GM12878 (cell line): Measurements from ENCODE around the gene GCNT3. TPM values are rescaled to one million over a fixed set of nuclear protein-coding genes. Genes with fewer than 3 reads are reported as not detected.

Source experiments
- ATAC-seq: fragments of 200-7000 bp; cut with Tn5 transposase; 3 replicates; pipeline ENCODE4 v1.9.1; 2020; ENCODE audit warnings: mild to moderate bottlenecking, moderate library complexity
- BruUV-seq: library from RNA; stranded (reverse); fragments of 400-500 nt; replicated peaks from 2 replicates; lab custom pipeline; 2021; lab: Mats Ljungman, UMichigan
- CTCF ChIA-PET: fragments of 300-600 bp; sonication (Branson Sonifier 250); formaldehyde crosslinking; extraction: SDS; loops from one replicate; lab custom pipeline; 2021; ENCODE audit warnings: inconsistent platforms; lab: Yijun Ruan, JAX
- POLR2A ChIA-PET: fragments of 350-600 bp; formaldehyde crosslinking; extraction: SDS; loops from one replicate; lab custom pipeline; 2021; ENCODE audit warnings: inconsistent platforms; lab: Charles Lee
- RAD21 ChIA-PET: fragments of 300-600 bp; sonication (Branson Sonifier 250); formaldehyde crosslinking; loops from one replicate; lab custom pipeline; 2023; ENCODE audit warnings: antibody characterized with exemption; ENCODE audit not compliant: unreplicated experiment; lab: Charles Lee
- SMC1A ChIA-PET: fragments of 300-600 bp; sonication (Branson Sonifier 250); formaldehyde crosslinking; loops from one replicate; lab custom pipeline; 2023; ENCODE audit not compliant: unreplicated experiment, uncharacterized antibody; lab: Charles Lee
- DNase-seq: peaks from one replicate; pipeline ENCODE4 v3.0.0-alpha.2; 2011; ENCODE audit warnings: low read depth, low spot score
- FAIRE-seq: peaks from 3 replicates; lab custom pipeline; 2011; peaks lifted over from hg19 to GRCh38; lab: Jason Lieb, UNC
- H2AFZ ChIP-seq: 2 replicates; pipeline ENCODE4 v1.6.0; 2011; ENCODE audit warnings: low read depth, low read length, control low read depth; ENCODE audit not compliant: control insufficient read depth
- H3K27ac ChIP-seq: 2 replicates; pipeline ENCODE4 v1.5.1; 2011; ENCODE audit warnings: control low read depth; ENCODE audit not compliant: control insufficient read depth, insufficient read depth
- H3K27me3 ChIP-seq, 2 experiments: replicated peaks in 1 of 2; 2 replicates each; pipeline versions ENCODE4 v1.6.0 to v1.6.1; 2011; ENCODE audit warnings: low read length in 1 of 2; ENCODE audit not compliant: control insufficient read depth in 2 of 2, insufficient read depth in 2 of 2
- H3K36me3 ChIP-seq, 2 experiments: 2 replicates each; pipeline ENCODE4 v1.5.1; 2011; ENCODE audit warnings: low read length in 1 of 2; ENCODE audit not compliant: control insufficient read depth in 2 of 2, insufficient read depth in 2 of 2
- H3K4me1 ChIP-seq: 2 replicates; pipeline ENCODE4 v1.6.1; 2011; ENCODE audit warnings: mild to moderate bottlenecking, low read length, moderate library complexity, mixed read lengths; ENCODE audit not compliant: control insufficient read depth, insufficient read depth
- H3K4me2 ChIP-seq: 2 replicates; pipeline ENCODE4 v1.6.0; 2011; ENCODE audit warnings: control low read depth; ENCODE audit not compliant: control insufficient read depth, insufficient read depth
- H3K4me3 ChIP-seq: fragments of 200-600 bp; sonication (generic); 2 replicates; pipeline ENCODE4 v1.5.1; 2016
- H3K79me2 ChIP-seq: 2 replicates; pipeline ENCODE4 v1.6.0; 2011; ENCODE audit warnings: low read length; ENCODE audit not compliant: control insufficient read depth, insufficient read depth
- H3K9ac ChIP-seq: 2 replicates; pipeline ENCODE4 v1.8.0; 2011; ENCODE audit warnings: low read length, control low read depth, mixed read lengths; ENCODE audit not compliant: control insufficient read depth, insufficient read depth
- H3K9me3 ChIP-seq: replicated peaks from 3 replicates; pipeline ENCODE4 v1.5.1; 2011; ENCODE audit warnings: mild to moderate bottlenecking, low read length; ENCODE audit not compliant: control insufficient read depth, insufficient read depth
- H4K20me1 ChIP-seq: 2 replicates; pipeline ENCODE4 v1.6.0; 2011; ENCODE audit not compliant: control insufficient read depth, insufficient read depth
- ATF3 ChIP-seq: IDR thresholded peaks from 2 replicates; pipeline ENCODE4 v1.6.1; 2011; ENCODE audit warnings: low read depth, mild to moderate bottlenecking, low read length, moderate library complexity, borderline replicate concordance; ENCODE audit errors: extremely low read depth
- BCLAF1 ChIP-seq: fragments of 450-650 bp; IDR thresholded peaks from 2 replicates; pipeline ENCODE4 v1.6.1; 2017; ENCODE audit warnings: antibody characterized with exemption, mild to moderate bottlenecking, moderate library complexity
- BMI1 ChIP-seq: fragments of 450-650 bp; IDR thresholded peaks from 2 replicates; pipeline ENCODE4 v1.6.1; 2016; ENCODE audit warnings: mild to moderate bottlenecking, moderate library complexity, borderline replicate concordance
- CBX3 ChIP-seq: fragments of 200-600 bp; sonication (generic); IDR thresholded peaks from 2 replicates; pipeline ENCODE4 v1.6.1; 2016; ENCODE audit warnings: low read depth, borderline replicate concordance
- CBX5 ChIP-seq: sonication (generic); IDR thresholded peaks from 2 replicates; pipeline ENCODE4 v1.6.1; 2016; ENCODE audit warnings: low read depth, moderate library complexity, mild to moderate bottlenecking, inconsistent platforms
- FOS ChIP-seq: IDR thresholded peaks from 3 replicates; pipeline ENCODE4 v1.6.1; 2011; ENCODE audit warnings: borderline replicate concordance; ENCODE audit not compliant: insufficient read length; ENCODE audit errors: extremely low read depth
- HSF1 ChIP-seq: fragments of 150-350 bp; IDR thresholded peaks from 2 replicates; pipeline ENCODE4 v1.6.1; 2014; ENCODE audit warnings: mild to moderate bottlenecking, low read depth, low read length
- IKZF1 ChIP-seq: fragments of 450-650 bp; conservative IDR thresholded peaks from 2 replicates; pipeline ENCODE4 v1.6.1; 2017; ENCODE audit warnings: antibody characterized with exemption, mild to moderate bottlenecking
- MXI1 ChIP-seq: fragments of 150-350 bp; IDR thresholded peaks from 2 replicates; pipeline ENCODE4 v1.6.1; 2011; ENCODE audit warnings: low read depth, mild to moderate bottlenecking, inconsistent platforms, low read length, improper control_type of control experiment
- NBN ChIP-seq: fragments of 450-650 bp; IDR thresholded peaks from 2 replicates; pipeline ENCODE4 v1.6.1; 2016
- NFIC ChIP-seq: IDR thresholded peaks from 2 replicates; pipeline ENCODE4 v1.6.1; 2012; ENCODE audit warnings: low read depth, mild to moderate bottlenecking, inconsistent platforms, low read length, moderate library complexity
- NR2F1 ChIP-seq: fragments of 450-650 bp; conservative IDR thresholded peaks from 2 replicates; pipeline ENCODE4 v1.6.1; 2017; ENCODE audit warnings: mild to moderate bottlenecking
- RELB ChIP-seq: fragments of 450-650 bp; IDR thresholded peaks from 2 replicates; pipeline ENCODE4 v1.6.1; 2017; ENCODE audit warnings: low read depth, mild to moderate bottlenecking, moderate library complexity
- SUZ12 ChIP-seq: fragments of 200-600 bp; sonication (generic); IDR thresholded peaks from one replicate; pipeline ENCODE4 v1.6.1; 2018; ENCODE audit warnings: antibody characterized with exemption, mild to moderate bottlenecking; ENCODE audit not compliant: unreplicated experiment
- YY1 ChIP-seq: IDR thresholded peaks from 2 replicates; pipeline ENCODE4 v1.6.1; 2011; ENCODE audit warnings: low read depth, mild to moderate bottlenecking, low read length
- ZNF207 ChIP-seq: fragments of 450-650 bp; IDR thresholded peaks from 2 replicates; pipeline ENCODE4 v1.6.1; 2014; ENCODE audit warnings: antibody characterized with exemption, mild to moderate bottlenecking, borderline replicate concordance
- WGBS: methylation state at CpG from one replicate; pipeline ENCODE4 v1.1.6; 2016; ENCODE audit warnings: low lambda C conversion rate; ENCODE audit not compliant: insufficient replicate concordance, insufficient coverage; ENCODE audit errors: missing lambda C conversion rate; 5-methylcytosine and 5-hydroxymethylcytosine counted together
- in situ Hi-C: fragments of 300-500 bp; cut with MboI; formaldehyde crosslinking; loops from 9 replicates; pipeline ENCODE4 v1.14.3; 2018; ENCODE audit warnings: mixed read lengths
- intact Hi-C: fragments of 100-400 bp; cut with micrococcal nuclease; formaldehyde crosslinking; loops from one replicate; pipeline ENCODE4 v1.14.2; 2022; ENCODE audit not compliant: unreplicated experiment
- polyA plus RNA-seq, 11 experiments: library from polyadenylated mRNA; depleted of rRNA in 4 of 11; unstranded in 6 of 11; stranded (reverse) in 5 of 11; fragments of >200 nt; fragmentation: Nextera tagmentation in 4 of 11; fragmentation: Illumina TruSeq in 1 of 11; extraction: Ambion mirVana in 4 of 11; extraction: Trizol in 1 of 11; gene quantifications; 1 replicate in 1 of 11; 2 replicates in 10 of 11; pipeline versions ENCODE4 v1.2.1 to v1.2.3, GENCODE V29; 2011 to 2016; ENCODE audit warnings: inconsistent platforms in 2 of 11, missing spikeins in 2 of 11, low read depth in 1 of 11
- total RNA-seq, 4 experiments: library from RNA; depleted of rRNA in 3 of 4; stranded (reverse); fragments of >200 nt in 3 of 4; fragmentation: Illumina TruSeq in 1 of 4; extraction: Trizol in 1 of 4; gene quantifications; 2 replicates each; pipeline versions ENCODE4 v1.2.1 to v1.2.3, GENCODE V29; 2013 to 2021

GCNT3 gene
- total and polyA plus RNA-seq, 10 of the 15 experiments (the other 5 are each of a cell fraction or from before 2014, with no cell fraction given) = 0.03 to 0.53 (median 0.25) TPM; not detected in 2

GRCh38 chr15:59647085-59647484 is 35.5 kb downstream of the GCNT3 start:
- H3K4me1 ChIP-seq = no peaks in the 10 kb centered on the region
- ChIA-PET SMC1A (interaction anchor here (1.5 kb wide), 1 partner anchor 13 kb away, joined by 4 read pairs; no protein-coding TSS in a partner anchor), POLR2A (no interaction called here), RAD21 (no interaction called here), CTCF (interaction anchor here (1.2 to 10.5 kb wide), 2 partner anchors 33 to 115 kb away, joined by 4 to 71 read pairs; no protein-coding TSS in a partner anchor)
- no peak for ATAC-seq
- H3K4me2 ChIP-seq = no peak overlapping the region
- H3K9me3 ChIP-seq = no peaks in the 10 kb centered on the region
- H4K20me1 ChIP-seq = no peaks in the 10 kb centered on the region
- intact Hi-C loops = no loop called here
- H3K79me2 ChIP-seq = no peaks in the 10 kb centered on the region
- no peaks in the 10 kb centered on the region for H3K27me3 ChIP-seq
- H3K4me3 ChIP-seq = no peak overlapping the region
- no peak for FAIRE-seq
- H3K9ac ChIP-seq = no peak overlapping the region
- BruUV-seq = no TSS peak
- DNase-seq = no peak
- TF ChIP-seq ZNF207 (no peak), RELB (no peak), HSF1 (no peak), IKZF1 (no peak), FOS (no peak), ATF3 (no peak), CBX5 (no peak), SUZ12 (no peak), MXI1 (no peak), BMI1 (no peak), NR2F1 (no peak), NBN (no peak), NFIC (no peak), CBX3 (no peak), BCLAF1 (no peak), YY1 (no peak)
- in situ Hi-C loops = no loop called here
- H3K36me3 ChIP-seq = peaks cover 1 to 32% of the 10 kb centered on the region in 2 experiments
- WGBS = 100% methylated on average over 1 of the region's 1 CpG
- H3K27ac ChIP-seq = no peak overlapping the region
- H2AFZ ChIP-seq = no peak overlapping the region
